Spleen (tissue), 11 donors: Measurements from ENCODE around the gene SLC25A40. TPM values are rescaled to one million over a fixed set of nuclear protein-coding genes. Genes with fewer than 3 reads are reported as not detected.

ENCODE experiments used
- DNase-seq: peaks from one replicate; pipeline ENCODE4 v3.0.0-alpha.2; 2020
- H3K27ac ChIP-seq, 8 donors: fragments of 200-600 bp; sonication (generic) in 7 of 8; 1 replicate in 4 of 8; 2 replicates in 4 of 8; pipeline versions ENCODE4 v1.5.0 to v1.8.0; 2016 to 2021; ENCODE audit warnings: inconsistent platforms in 4 of 8, mild to moderate bottlenecking in 4 of 8, moderate library complexity in 1 of 8
- H3K27me3 ChIP-seq, 7 donors: fragments of 200-600 bp; sonication (generic) in 6 of 7; replicated peaks in 1 of 7; 1 replicate in 4 of 7; 2 replicates in 3 of 7; pipeline versions ENCODE4 v1.5.0 to v1.8.0; 2016 to 2021; ENCODE audit warnings: inconsistent platforms in 3 of 7, mild to moderate bottlenecking in 1 of 7
- H3K36me3 ChIP-seq, 6 donors: fragments of 200-600 bp; sonication (generic) in 5 of 6; 1 replicate in 4 of 6; 2 replicates in 2 of 6; pipeline versions ENCODE4 v1.5.0 to v1.8.0; 2016 to 2021; ENCODE audit warnings: inconsistent platforms in 2 of 6
- H3K4me1 ChIP-seq, 6 donors: fragments of 200-600 bp; sonication (generic) in 5 of 6; 1 replicate in 3 of 6; 2 replicates in 3 of 6; pipeline versions ENCODE4 v1.5.0 to v1.8.0; 2016 to 2021; ENCODE audit warnings: inconsistent platforms in 3 of 6
- H3K4me3 ChIP-seq, 8 donors: fragments of 200-600 bp; sonication (generic) in 7 of 8; 1 replicate in 4 of 8; 2 replicates in 4 of 8; pipeline versions ENCODE4 v1.5.0 to v1.8.0; 2016 to 2021; ENCODE audit warnings: inconsistent platforms in 4 of 8, mild to moderate bottlenecking in 4 of 8, moderate library complexity in 2 of 8
- H3K9me3 ChIP-seq, 8 donors: fragments of 200-600 bp; sonication (generic) in 7 of 8; 1 replicate in 4 of 8; 2 replicates in 4 of 8; pipeline versions ENCODE4 v1.5.0 to v1.8.0; 2016 to 2021; ENCODE audit warnings: inconsistent platforms in 4 of 8
- POLR2A ChIP-seq, 3 donors: fragments of 450-650 bp; IDR thresholded peaks; one replicate each; pipeline ENCODE4 v1.5.1; 2017; ENCODE audit warnings: antibody characterized with exemption in 3 of 3, mild to moderate bottlenecking in 1 of 3
- POLR2AphosphoS5 ChIP-seq, 3 donors: sonication (generic); formaldehyde crosslinking; IDR thresholded peaks; one replicate each; pipeline ENCODE4 v1.5.1; 2017; ENCODE audit warnings: antibody characterized with exemption in 3 of 3
- WGBS, 5 donors: extraction: QIAGEN DNeasy Blood & Tissue Kit in 3 of 5; methylation state at CpG; one replicate each; pipeline versions ENCODE4 v1.1.5 to v1.1.7; 2013 to 2018; 5-methylcytosine and 5-hydroxymethylcytosine counted together
- intact Hi-C: fragments of 100-400 bp; cut with DNase I; formaldehyde crosslinking; loops from one replicate; pipeline ENCODE4 v1.15.0; 2023; ENCODE audit warnings: low total_unique reads
- polyA plus RNA-seq, 3 donors: library from polyadenylated mRNA; stranded (reverse); fragments of 200-250 nt; gene quantifications; one replicate each; pipeline ENCODE4 v1.2.1, GENCODE V29; 2013
- total RNA-seq, 7 donors: library from RNA; depleted of rRNA in 3 of 7; stranded (reverse); fragments of >200 nt in 3 of 7; fragmentation: NEBNext Ultra II Directional in 4 of 7; extraction: Animal tissue kit (Norgen Biotek cat#: 25700) in 4 of 7; gene quantifications; one replicate each; pipeline versions ENCODE4 v1.1.0 to v1.2.1, GENCODE V29; 2016 to 2021
- TF ChIP-seq, protein P1 (sequence below), 11 experiments: fragments of 200-600 bp in 7 of 11; fragments of 450-650 bp in 4 of 11; sonication (generic) in 4 of 11; IDR thresholded peaks in 8 of 11; conservative IDR thresholded peaks in 3 of 11; 1 replicate in 7 of 11; 2 replicates in 4 of 11; pipeline versions ENCODE4 v1.4.0 to v1.8.0; 2016 to 2021; ENCODE audit warnings: antibody characterized with exemption in 11 of 11, inconsistent platforms in 4 of 11, mild to moderate bottlenecking in 1 of 11
- donor health status: healthy with polysubstance abuse.
- donor health status: DM: no; HTN: no; CAD: no; lungs with moderate emphysema.
- donor health status: DM: no; HTN: no; CAD: no.
- donor health status: Bipolar disorder and iron deficiency.
- donor health status: healthy.
- donor health status: DM: no; HTN: no; CAD: no.
- donor health status: DM: yes; HTN: yes; CAD: no.

SLC25A40 gene
- total and polyA plus RNA-seq, 10 donors: 6.2 to 102 (median 40.3) TPM

DNA sequence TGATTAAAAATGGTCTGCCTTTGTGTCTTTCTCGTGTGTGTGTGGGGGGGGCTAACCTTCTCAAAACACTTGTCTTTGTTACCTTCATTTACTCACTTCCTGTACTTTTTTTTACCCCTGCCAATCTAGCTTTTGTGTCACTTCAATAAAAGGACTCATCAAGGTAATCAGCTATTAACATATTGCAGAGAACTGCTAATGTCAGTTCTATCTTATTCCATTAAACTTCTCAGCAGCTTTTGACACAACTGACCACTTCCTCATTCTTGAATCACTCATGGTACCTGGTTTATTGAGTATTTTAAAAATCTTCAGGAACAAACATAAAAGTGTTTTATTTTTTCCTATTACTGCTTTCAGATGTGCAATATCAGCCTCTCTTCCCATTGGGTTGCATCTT lies 59.8 kb downstream of the SLC25A40 start:
- Histone ChIP-seq H3K27ac (no peak overlapping the region), H3K4me3 (no peak overlapping the region), H3K4me1 (no peaks in the 10 kb centered on the region), H3K36me3 (no peaks in the 10 kb centered on the region), H3K9me3 (no peaks in the 10 kb centered on the region), H3K27me3 (peaks cover 0 to 2% (median 0%) of the 10 kb centered on the region in 7 donors)
- 47 to 70% (median 63%) methylated on average over 1 of the region's 1 CpG for WGBS, 5 donors
- no peak for DNase-seq
- TF ChIP-seq POLR2A (IDR thresholded peaks at IDR 0.05): no peak
- no peak for TF ChIP-seq POLR2AphosphoS5 (IDR thresholded peaks at IDR 0.05)
- TF ChIP-seq, protein P1, sequence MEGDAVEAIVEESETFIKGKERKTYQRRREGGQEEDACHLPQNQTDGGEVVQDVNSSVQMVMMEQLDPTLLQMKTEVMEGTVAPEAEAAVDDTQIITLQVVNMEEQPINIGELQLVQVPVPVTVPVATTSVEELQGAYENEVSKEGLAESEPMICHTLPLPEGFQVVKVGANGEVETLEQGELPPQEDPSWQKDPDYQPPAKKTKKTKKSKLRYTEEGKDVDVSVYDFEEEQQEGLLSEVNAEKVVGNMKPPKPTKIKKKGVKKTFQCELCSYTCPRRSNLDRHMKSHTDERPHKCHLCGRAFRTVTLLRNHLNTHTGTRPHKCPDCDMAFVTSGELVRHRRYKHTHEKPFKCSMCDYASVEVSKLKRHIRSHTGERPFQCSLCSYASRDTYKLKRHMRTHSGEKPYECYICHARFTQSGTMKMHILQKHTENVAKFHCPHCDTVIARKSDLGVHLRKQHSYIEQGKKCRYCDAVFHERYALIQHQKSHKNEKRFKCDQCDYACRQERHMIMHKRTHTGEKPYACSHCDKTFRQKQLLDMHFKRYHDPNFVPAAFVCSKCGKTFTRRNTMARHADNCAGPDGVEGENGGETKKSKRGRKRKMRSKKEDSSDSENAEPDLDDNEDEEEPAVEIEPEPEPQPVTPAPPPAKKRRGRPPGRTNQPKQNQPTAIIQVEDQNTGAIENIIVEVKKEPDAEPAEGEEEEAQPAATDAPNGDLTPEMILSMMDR (IDR thresholded peaks at IDR 0.05 in 8 of 11, conservative IDR thresholded peaks at IDR 0.05 in 3 of 11): no peak
- intact Hi-C loops: no loop called here

DNA sequence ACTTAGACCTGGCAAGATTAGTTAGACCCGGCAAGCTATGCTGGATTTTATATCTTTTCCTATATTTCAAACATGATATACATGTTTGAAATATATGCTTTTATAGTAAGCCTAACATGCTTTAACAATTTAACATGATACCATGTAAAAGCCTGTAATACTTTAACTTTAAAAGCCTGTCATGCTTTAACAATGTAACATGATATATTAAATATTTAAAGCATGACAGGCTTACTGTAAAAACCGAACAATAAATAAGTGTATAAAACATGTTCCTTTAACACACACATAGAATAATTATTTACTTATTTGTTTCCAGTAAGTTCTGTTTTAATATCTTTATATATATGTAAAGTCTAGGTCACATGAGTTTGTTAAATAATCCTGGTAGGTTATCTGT lies 65.4 kb downstream of the SLC25A40 start:
- 84 to 96% (median 91%) methylated on average over 2 of the region's 2 CpGs for WGBS, 5 donors

DNA sequence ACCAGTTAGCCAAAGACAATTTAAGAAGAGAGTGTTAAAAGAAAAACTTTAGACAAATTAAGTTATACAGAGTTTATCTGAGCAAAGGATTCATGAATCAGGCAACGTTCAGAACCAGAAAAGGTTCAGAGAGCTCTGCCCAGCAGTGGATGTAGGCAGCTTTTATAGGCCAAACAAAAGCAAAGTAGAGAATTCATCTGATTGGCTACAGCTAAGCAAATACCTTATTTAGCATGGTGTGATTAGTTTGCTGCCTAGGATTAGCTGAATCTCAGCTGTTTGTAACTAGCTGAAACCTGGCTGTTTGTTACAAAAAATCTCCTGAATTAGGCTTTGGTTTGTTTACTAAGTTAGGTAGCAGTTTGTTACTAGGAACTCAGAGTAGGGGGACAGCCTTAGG lies 66.0 kb downstream of the SLC25A40 start:
- H3K4me3 ChIP-seq: no peak overlapping the region
- no peaks in the 10 kb centered on the region for H3K9me3 ChIP-seq
- intact Hi-C loops: no loop called here
- DNase-seq: no peak
- H3K27ac ChIP-seq: no peak overlapping the region
- no peaks in the 10 kb centered on the region for H3K27me3 ChIP-seq
- no peaks in the 10 kb centered on the region for H3K4me1 ChIP-seq
- no peaks in the 10 kb centered on the region for H3K36me3 ChIP-seq
- whole genome bisulfite sequencing, 5 donors: 58 to 71% (median 67%) methylated on average over 1 of the region's 1 CpG
- TF ChIP-seq POLR2A (IDR thresholded peaks at IDR 0.05) (no peak), POLR2AphosphoS5 (IDR thresholded peaks at IDR 0.05) (no peak)
- TF ChIP-seq, protein P1 (IDR thresholded peaks at IDR 0.05 in 8 of 11, conservative IDR thresholded peaks at IDR 0.05 in 3 of 11): no peak

More for the DNA sequence above, 65.4 kb downstream of the SLC25A40 start:
- no peaks in the 10 kb centered on the region for H3K9me3 ChIP-seq
- intact Hi-C loops: no loop called here
- no peak for DNase-seq
- H3K36me3 ChIP-seq: no peaks in the 10 kb centered on the region
- TF ChIP-seq POLR2A (IDR thresholded peaks at IDR 0.05) (no peak), POLR2AphosphoS5 (IDR thresholded peaks at IDR 0.05) (no peak)
- TF ChIP-seq, protein P1 (IDR thresholded peaks at IDR 0.05 in 8 of 11, conservative IDR thresholded peaks at IDR 0.05 in 3 of 11): no peak
- no peak overlapping the region for H3K27ac ChIP-seq
- no peaks in the 10 kb centered on the region for H3K4me1 ChIP-seq
- no peak overlapping the region for H3K4me3 ChIP-seq
- no peaks in the 10 kb centered on the region for H3K27me3 ChIP-seq

DNA sequence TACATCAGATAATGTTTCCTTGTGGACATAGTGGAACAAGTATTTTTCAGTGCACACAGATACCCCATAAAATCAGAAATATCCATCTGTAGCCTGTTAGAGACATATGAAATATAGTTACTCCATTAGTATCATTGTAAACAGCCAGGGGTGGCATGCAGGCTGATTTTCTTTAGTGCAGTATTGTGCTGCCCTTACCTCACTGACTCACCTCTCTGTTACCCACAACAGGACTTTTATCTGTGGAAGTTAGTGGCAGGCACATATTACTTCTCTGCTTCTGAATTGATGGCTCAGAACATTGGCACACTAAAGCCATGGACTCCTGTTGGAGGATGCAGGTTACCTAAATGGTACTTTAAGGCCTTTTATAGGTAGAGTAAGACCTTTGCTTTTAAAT lies 70.0 kb downstream of the SLC25A40 start:
- Histone ChIP-seq H3K4me1 (no peaks in the 10 kb centered on the region), H3K27ac (no peak overlapping the region), H3K27me3 (no peaks in the 10 kb centered on the region), H3K4me3 (no peak overlapping the region), H3K36me3 (no peaks in the 10 kb centered on the region), H3K9me3 (no peaks in the 10 kb centered on the region)
- intact Hi-C loops: no loop called here
- DNase-seq: no peak
- TF ChIP-seq POLR2A (IDR thresholded peaks at IDR 0.05) (no peak), POLR2AphosphoS5 (IDR thresholded peaks at IDR 0.05) (no peak)
- TF ChIP-seq, protein P1 (IDR thresholded peaks at IDR 0.05 in 8 of 11, conservative IDR thresholded peaks at IDR 0.05 in 3 of 11): no peak
